ENCODE results near the gene COMMD1.
"Not testable (repeated sequence)": the region's sequence is repeated elsewhere in the genome, so short reads cannot be mapped to it uniquely, and the experiment has no call there.

The COMMD1 gene

GRCh38 chr2:62119311-62119974, 214.0 kb downstream of the COMMD1 start:
- TF ChIP-seq YY1 (IDR thresholded peaks at IDR 0.05; ENCODE audit: insufficient read depth, insufficient read length): no peak
- no peak for TF ChIP-seq ZNF274 (IDR thresholded peaks at IDR 0.05; ENCODE audit: low read depth, low read length)
- no peak for TF ChIP-seq SUZ12 (IDR thresholded peaks at IDR 0.05; ENCODE audit: extremely low read depth, insufficient read depth, insufficient read length)
- no peak overlapping the region for H3K9ac ChIP-seq (ENCODE audit: insufficient read length, low read depth)
- no peaks in the 10 kb centered on the region for H3K9me3 ChIP-seq (ENCODE audit: insufficient read depth, low read length)
- no peaks in the 10 kb centered on the region for H3K36me3 ChIP-seq (ENCODE audit: insufficient read depth, insufficient read length, low read length)
- no peak for DNase-seq (ENCODE audit: low read depth, low spot score)
- no peaks in the 10 kb centered on the region for H3K27me3 ChIP-seq (ENCODE audit: insufficient read depth, insufficient read length)
- H3K4me3 ChIP-seq (ENCODE audit: insufficient read length, low read depth): no peak overlapping the region
- no peaks in the 10 kb centered on the region for H3K4me1 ChIP-seq (ENCODE audit: insufficient read depth, insufficient read length)

- not testable (repeated sequence) for H3K4me3 ChIP-seq (ENCODE audit: insufficient read length, low read depth); DNase-seq (ENCODE audit: low read depth, low spot score); H3K4me1 ChIP-seq (ENCODE audit: insufficient read depth, insufficient read length); H3K36me3 ChIP-seq (ENCODE audit: insufficient read depth, insufficient read length, low read length); H3K9ac ChIP-seq (ENCODE audit: insufficient read length, low read depth); H3K27me3 ChIP-seq (ENCODE audit: insufficient read depth, insufficient read length); H3K9me3 ChIP-seq (ENCODE audit: insufficient read depth, low read length)
Observed at GRCh38 chr2:62126239-62126638, 220.8 kb downstream of the COMMD1 start.

GRCh38 chr2:62133320-62133823, 227.9 kb downstream of the COMMD1 start:
- TF ChIP-seq YY1 (IDR thresholded peaks at IDR 0.05; ENCODE audit: insufficient read depth, insufficient read length) (no peak), ZNF274 (IDR thresholded peaks at IDR 0.05; ENCODE audit: low read depth, low read length) (no peak), SUZ12 (IDR thresholded peaks at IDR 0.05; ENCODE audit: extremely low read depth, insufficient read depth, insufficient read length) (no peak)
- H3K4me1 ChIP-seq (ENCODE audit: insufficient read depth, insufficient read length): no peaks in the 10 kb centered on the region
- no peak overlapping the region for H3K4me3 ChIP-seq (ENCODE audit: insufficient read length, low read depth)
- no peaks in the 10 kb centered on the region for H3K9me3 ChIP-seq (ENCODE audit: insufficient read depth, low read length)
- H3K27me3 ChIP-seq (ENCODE audit: insufficient read depth, insufficient read length): no peaks in the 10 kb centered on the region
- no peaks in the 10 kb centered on the region for H3K36me3 ChIP-seq (ENCODE audit: insufficient read depth, insufficient read length, low read length)
- no peak overlapping the region for H3K9ac ChIP-seq (ENCODE audit: insufficient read length, low read depth)
- DNase-seq (ENCODE audit: low read depth, low spot score): no peak

GRCh38 chr2:62136956-62137830, 231.7 kb downstream of the COMMD1 start:
- DNase-seq (ENCODE audit: low read depth, low spot score): no peak
- Histone ChIP-seq H3K36me3 (ENCODE audit: insufficient read depth, insufficient read length, low read length) (no peaks in the 10 kb centered on the region), H3K9me3 (ENCODE audit: insufficient read depth, low read length) (no peaks in the 10 kb centered on the region), H3K4me3 (ENCODE audit: insufficient read length, low read depth) (no peak overlapping the region), H3K4me1 (ENCODE audit: insufficient read depth, insufficient read length) (no peaks in the 10 kb centered on the region), H3K27me3 (ENCODE audit: insufficient read depth, insufficient read length) (no peaks in the 10 kb centered on the region), H3K9ac (ENCODE audit: insufficient read length, low read depth) (no peak overlapping the region)
- no peak for TF ChIP-seq YY1 (IDR thresholded peaks at IDR 0.05; ENCODE audit: insufficient read depth, insufficient read length)
- no peak for TF ChIP-seq SUZ12 (IDR thresholded peaks at IDR 0.05; ENCODE audit: extremely low read depth, insufficient read depth, insufficient read length)
- no peak for TF ChIP-seq ZNF274 (IDR thresholded peaks at IDR 0.05; ENCODE audit: low read depth, low read length)

- Histone ChIP-seq H3K4me1 (ENCODE audit: insufficient read depth, insufficient read length) (no peaks in the 10 kb centered on the region), H3K4me3 (ENCODE audit: insufficient read length, low read depth) (no peak overlapping the region), H3K9ac (ENCODE audit: insufficient read length, low read depth) (no peak overlapping the region), H3K27me3 (ENCODE audit: insufficient read depth, insufficient read length) (no peaks in the 10 kb centered on the region), H3K36me3 (ENCODE audit: insufficient read depth, insufficient read length, low read length) (no peaks in the 10 kb centered on the region), H3K9me3 (ENCODE audit: insufficient read depth, low read length) (no peaks in the 10 kb centered on the region)
- no peak for DNase-seq (ENCODE audit: low read depth, low spot score)
- no peak for TF ChIP-seq YY1 (IDR thresholded peaks at IDR 0.05; ENCODE audit: insufficient read depth, insufficient read length)
- TF ChIP-seq ZNF274 (IDR thresholded peaks at IDR 0.05; ENCODE audit: low read depth, low read length): no peak
- TF ChIP-seq SUZ12 (IDR thresholded peaks at IDR 0.05; ENCODE audit: extremely low read depth, insufficient read depth, insufficient read length): no peak
Observed at GRCh38 chr2:62140426-62141141, 235.1 kb downstream of the COMMD1 start.

- H3K9ac ChIP-seq (ENCODE audit: insufficient read length, low read depth): no peak overlapping the region
- H3K27me3 ChIP-seq (ENCODE audit: insufficient read depth, insufficient read length): no peaks in the 10 kb centered on the region
Observed at GRCh38 chr2:62141142-62141740, 235.8 kb downstream of the COMMD1 start.

More at GRCh38 chr2:62141142-62141740, 235.8 kb downstream of the COMMD1 start:
- TF ChIP-seq ZNF274 (IDR thresholded peaks at IDR 0.05; ENCODE audit: low read depth, low read length): no peak
- no peak for TF ChIP-seq SUZ12 (IDR thresholded peaks at IDR 0.05; ENCODE audit: extremely low read depth, insufficient read depth, insufficient read length)
- TF ChIP-seq YY1 (IDR thresholded peaks at IDR 0.05; ENCODE audit: insufficient read depth, insufficient read length): no peak
- H3K4me3 ChIP-seq (ENCODE audit: insufficient read length, low read depth): no peak overlapping the region
- DNase-seq (ENCODE audit: low read depth, low spot score): no peak
- H3K36me3 ChIP-seq (ENCODE audit: insufficient read depth, insufficient read length, low read length): no peaks in the 10 kb centered on the region
- no peaks in the 10 kb centered on the region for H3K9me3 ChIP-seq (ENCODE audit: insufficient read depth, low read length)
- H3K4me1 ChIP-seq (ENCODE audit: insufficient read depth, insufficient read length): no peaks in the 10 kb centered on the region

All from NT2/D1 (cell line).